Neural cell (in vitro differentiated cells): ENCODE results near the gene ADGRF5. TPM values are rescaled to one million over a fixed set of nuclear protein-coding genes. Genes with fewer than 3 reads are reported as not detected.

Experiments used
- H2AFZ ChIP-seq: fragments of 200-600, 300-800 bp; sonication (generic), shearing (Covaris generic); 2 replicates; pipeline ENCODE4 v1.6.0; 2014; ENCODE audit warnings: low read depth, mild to moderate bottlenecking, antibody characterized with exemption, low read length, moderate library complexity
- H3F3A ChIP-seq: fragments of 200-600 bp; shearing (Covaris generic); 2 replicates; pipeline ENCODE4 v1.6.1; 2016; ENCODE audit warnings: mild to moderate bottlenecking, moderate library complexity, mixed read lengths, antibody characterized with exemption, low read length; ENCODE audit not compliant: insufficient read depth, poor library complexity, severe bottlenecking
- H3K27ac ChIP-seq: fragments of 200-600, 300-800 bp; sonication (generic), shearing (Covaris generic); 2 replicates; pipeline ENCODE4 v1.5.1; 2014; ENCODE audit warnings: mild to moderate bottlenecking, low read length, moderate library complexity
- H3K27me3 ChIP-seq: fragments of 300-800, 200-600 bp; sonication (generic), shearing (Covaris generic); 2 replicates; pipeline ENCODE4 v1.6.0; 2014; ENCODE audit warnings: mild to moderate bottlenecking, low read depth, low read length, moderate library complexity; ENCODE audit not compliant: insufficient read depth
- H3K36me3 ChIP-seq: fragments of 300-800, 200-600 bp; sonication (generic), shearing (Covaris generic); 2 replicates; pipeline ENCODE4 v1.5.1; 2014; ENCODE audit warnings: mild to moderate bottlenecking, antibody characterized with exemption, low read length, moderate library complexity; ENCODE audit not compliant: insufficient read depth
- H3K4me2 ChIP-seq: fragments of 300-800, 200-600 bp; sonication (generic), shearing (Covaris generic); 2 replicates; pipeline ENCODE4 v1.6.0; 2014; ENCODE audit warnings: mild to moderate bottlenecking, low read length
- H3K4me3 ChIP-seq: fragments of 300-800, 200-600 bp; sonication (generic), shearing (Covaris generic); 2 replicates; pipeline ENCODE4 v1.5.1; 2014; ENCODE audit warnings: mild to moderate bottlenecking, low read length, moderate library complexity
- H3K79me2 ChIP-seq: fragments of 200-600 bp; shearing (Covaris generic); replicated peaks from 2 replicates; pipeline ENCODE4 v1.6.0; 2014; ENCODE audit warnings: mild to moderate bottlenecking, low read length, moderate library complexity; ENCODE audit not compliant: insufficient read depth
- H3K9ac ChIP-seq: fragments of 300-800, 200-600 bp; sonication (generic), shearing (Covaris generic); 2 replicates; pipeline ENCODE4 v1.6.1; 2016; ENCODE audit warnings: mild to moderate bottlenecking, low read length, mixed read lengths
- H3K9me2 ChIP-seq: fragments of 200-600 bp; shearing (Covaris generic); 2 replicates; pipeline ENCODE4 v1.6.1; 2016; ENCODE audit warnings: mild to moderate bottlenecking, low read length, mixed read lengths; ENCODE audit not compliant: insufficient read depth
- H3K9me3 ChIP-seq: fragments of 200-600, 300-800 bp; sonication (generic), shearing (Covaris generic); 2 replicates; pipeline ENCODE4 v1.6.1; 2016; ENCODE audit warnings: mild to moderate bottlenecking, mixed run types, low read length, moderate library complexity, mixed read lengths
- H4K20me1 ChIP-seq: fragments of 200-600 bp; shearing (Covaris generic); 2 replicates; pipeline ENCODE4 v1.6.1; 2016; ENCODE audit warnings: mild to moderate bottlenecking, mixed run types; ENCODE audit not compliant: insufficient read depth
- CTCF ChIP-seq: fragments of 450-650 bp; IDR thresholded peaks from 2 replicates; pipeline ENCODE4 v1.5.1; 2014; ENCODE audit warnings: antibody characterized with exemption, mild to moderate bottlenecking, moderate library complexity; ENCODE audit not compliant: poor library complexity, severe bottlenecking
- EP300 ChIP-seq: fragments of 450-650 bp; conservative IDR thresholded peaks from 2 replicates; pipeline ENCODE4 v1.6.1; 2014; ENCODE audit warnings: antibody characterized with exemption, mild to moderate bottlenecking, moderate library complexity; ENCODE audit not compliant: poor library complexity, severe bottlenecking
- EZH2 ChIP-seq: fragments of 200-600, 300-800 bp; shearing (Covaris generic), sonication (generic); IDR thresholded peaks from 2 replicates; pipeline ENCODE4 v1.6.1; 2014; ENCODE audit warnings: antibody characterized with exemption, low read length, borderline replicate concordance, mild to moderate bottlenecking; ENCODE audit not compliant: insufficient read depth, poor library complexity, severe bottlenecking
- MXI1 ChIP-seq: fragments of 450-650 bp; conservative IDR thresholded peaks from 2 replicates; pipeline ENCODE4 v1.6.1; 2014; ENCODE audit warnings: antibody characterized with exemption, mild to moderate bottlenecking; ENCODE audit not compliant: poor library complexity, severe bottlenecking
- POLR2AphosphoS5 ChIP-seq: IDR thresholded peaks from 2 replicates; pipeline ENCODE4 v1.6.1; 2012
- RAD21 ChIP-seq: fragments of 450-650 bp; conservative IDR thresholded peaks from 2 replicates; pipeline ENCODE4 v1.6.1; 2014; ENCODE audit warnings: antibody characterized with exemption, mild to moderate bottlenecking, moderate library complexity
- REST ChIP-seq: IDR thresholded peaks from 2 replicates; pipeline ENCODE4 v1.6.1; 2012; ENCODE audit warnings: borderline replicate concordance
- SMC3 ChIP-seq: fragments of 450-650 bp; conservative IDR thresholded peaks from 2 replicates; pipeline ENCODE4 v1.6.1; 2014; ENCODE audit warnings: antibody characterized with exemption, mild to moderate bottlenecking, moderate library complexity; ENCODE audit not compliant: poor library complexity
- TAF1 ChIP-seq: IDR thresholded peaks from 2 replicates; pipeline ENCODE4 v1.6.1; 2012; ENCODE audit warnings: low read depth
- polyA plus RNA-seq: library from polyadenylated mRNA; depleted of rRNA; stranded (reverse); fragments of >200 nt; gene quantifications from 2 replicates; pipeline ENCODE4 v1.2.3, GENCODE V29; 2014

Gene ADGRF5
- polyA plus RNA-seq, 1 donor from 2014 or later, result not detected

- H3K27me3 ChIP-seq, result no peaks in the 10 kb centered on the region
- H3K9me3 ChIP-seq, result no peaks in the 10 kb centered on the region
- TF ChIP-seq MXI1, result no peak
- TF ChIP-seq RAD21, result no peak
- TF ChIP-seq REST, result no peak
- TF ChIP-seq TAF1, result no peak
- TF ChIP-seq CTCF, result no peak
- H3K36me3 ChIP-seq, result no peaks in the 10 kb centered on the region
- no peak overlapping the region for H2AFZ ChIP-seq
- no peak overlapping the region for H3K4me2 ChIP-seq
- no peaks in the 10 kb centered on the region for H4K20me1 ChIP-seq
- H3K4me3 ChIP-seq, result no peak overlapping the region
- no peaks in the 10 kb centered on the region for H3K79me2 ChIP-seq
- H3K9ac ChIP-seq, result no peak overlapping the region
- H3K27ac ChIP-seq, result no peak overlapping the region
- no peaks in the 10 kb centered on the region for H3K9me2 ChIP-seq
- H3F3A ChIP-seq, result no peaks in the 10 kb centered on the region
Measured at GRCh38 chr6:46917002-46917545, 4.7 kb downstream of the ADGRF5 start.

DNA sequence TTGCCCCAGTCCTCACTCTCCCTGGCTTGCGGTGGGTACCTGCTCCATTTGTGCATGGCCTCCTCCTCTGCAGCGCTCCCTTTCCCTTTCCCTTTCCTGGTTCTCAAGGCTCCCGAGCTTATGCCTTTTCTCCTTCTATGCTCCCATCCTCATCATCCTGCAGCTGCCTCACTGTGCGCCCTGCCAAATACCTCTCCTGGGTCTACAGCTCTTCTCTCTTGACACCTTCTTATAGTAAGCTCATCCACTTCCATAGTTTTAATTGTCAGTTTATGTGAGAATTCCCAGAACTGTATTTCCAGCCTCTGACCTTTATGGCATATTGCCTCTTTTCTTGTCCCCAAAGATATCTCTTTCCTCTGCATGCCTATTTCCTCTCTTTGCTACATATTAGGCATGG is 5.9 kb downstream of the ADGRF5 start:
- H3K4me2 ChIP-seq, result no peak overlapping the region
- H3K79me2 ChIP-seq, result no peaks in the 10 kb centered on the region
- H3K27me3 ChIP-seq, result no peaks in the 10 kb centered on the region
- TF ChIP-seq REST (no peak), RAD21 (no peak), EP300 (no peak), SMC3 (no peak), MXI1 (no peak), TAF1 (no peak), EZH2 (no peak), CTCF (no peak), POLR2AphosphoS5 (no peak)
- no peak overlapping the region for H3K9ac ChIP-seq
- no peaks in the 10 kb centered on the region for H3K9me3 ChIP-seq
- H3K4me3 ChIP-seq, result no peak overlapping the region
- H2AFZ ChIP-seq, result no peak overlapping the region
- H3F3A ChIP-seq, result no peaks in the 10 kb centered on the region
- H4K20me1 ChIP-seq, result no peaks in the 10 kb centered on the region
- no peaks in the 10 kb centered on the region for H3K9me2 ChIP-seq
- H3K27ac ChIP-seq, result no peak overlapping the region
- no peaks in the 10 kb centered on the region for H3K36me3 ChIP-seq
